Renal cortex interstitium (tissue), 11 donors: ENCODE measurements around the gene BMF. TPM values are rescaled to one million over a fixed set of nuclear protein-coding genes. Genes with fewer than 3 reads are reported as not detected.

Source experiments
- DNase-seq, 11 donors: peaks; one replicate each; pipeline ENCODE4 v3.0.0-alpha.2; 2013; ENCODE audit warnings: low read depth in 9 of 11, low spot score in 4 of 11; ENCODE audit errors: extremely low read depth in 1 of 11
- polyA plus RNA-seq, 3 donors: library from polyadenylated mRNA; unstranded; fragments of 120-200 nt; gene quantifications; one replicate each; pipeline ENCODE4 v1.2.1, GENCODE V29; 2013; ENCODE audit not compliant: insufficient read length in 3 of 3

Gene BMF
- polyA plus RNA-seq, 3 donors = 34.9 to 45.1 (median 41.3) TPM

- DNase-seq = no peak
Observed at GRCh38 chr15:40095371-40096093, 13.1 kb downstream of the BMF start.

- no peak for DNase-seq
Observed at GRCh38 chr15:40094156-40094555, 14.5 kb downstream of the BMF start.

- DNase-seq = no peak
Observed at GRCh38 chr15:40092979-40093869, 15.5 kb downstream of the BMF start.

GRCh38 chr15:40092256-40092978 is 16.3 kb downstream of the BMF start:
- peak in 9 of 11 donors; percentile 72 to 90 (median 82) for DNase-seq

GRCh38 chr15:40091861-40092255 is 16.8 kb downstream of the BMF start:
- no peak for DNase-seq

- no peak for DNase-seq
Observed at GRCh38 chr15:40090774-40091455, 17.8 kb downstream of the BMF start.

GRCh38 chr15:40088929-40089755 is 19.5 kb downstream of the BMF start:
- DNase-seq = no peak

GRCh38 chr15:40087991-40088928 is 20.4 kb downstream of the BMF start:
- DNase-seq = no peak

- DNase-seq = no peak
Observed at GRCh38 chr15:40087068-40087810, 21.4 kb downstream of the BMF start.

GRCh38 chr15:40085266-40085665 is 23.4 kb downstream of the BMF start:
- DNase-seq = no peak

GRCh38 chr15:40084650-40085049 is 24.0 kb downstream of the BMF start:
- DNase-seq = no peak

GRCh38 chr15:40082195-40082883 is 26.3 kb downstream of the BMF start:
- no peak for DNase-seq

GRCh38 chr15:40081691-40082194 is 26.9 kb downstream of the BMF start:
- peak in 5 of 11 donors; percentile 44 to 80 (median 76) for DNase-seq

- no peak for DNase-seq
Observed at GRCh38 chr15:40080847-40081246, 27.8 kb downstream of the BMF start.

GRCh38 chr15:40080104-40080503 is 28.6 kb downstream of the BMF start:
- DNase-seq = no peak

GRCh38 chr15:40079456-40079855 is 29.2 kb downstream of the BMF start:
- no peak for DNase-seq
